8988T (cell line): ENCODE results near the gene NUAK2.

ENCODE experiments used
- DNase-seq: peaks from one replicate; pipeline ENCODE4 v3.0.0; 2011

NUAK2 gene

DNA sequence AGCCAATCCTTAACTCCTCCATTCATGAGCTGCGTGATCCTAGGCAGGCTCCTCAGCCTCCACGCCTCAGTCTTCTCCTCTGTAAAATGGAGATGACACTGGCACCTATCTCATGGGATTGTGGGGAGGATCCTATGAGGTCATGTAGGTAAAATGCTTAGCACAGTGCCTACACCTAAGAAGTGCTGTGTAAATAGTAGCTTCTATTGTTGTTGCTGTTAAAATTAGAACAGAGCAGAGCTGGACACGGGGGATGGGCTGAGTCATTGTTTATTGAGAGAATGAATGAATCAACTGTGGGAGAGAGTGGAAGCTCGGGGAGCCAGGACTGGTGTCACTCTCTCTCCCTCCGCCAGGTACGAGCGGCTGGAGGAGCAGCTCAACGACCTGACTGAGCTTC lies 50.8 kb downstream of the NUAK2 start:
- no peak for DNase-seq

DNA sequence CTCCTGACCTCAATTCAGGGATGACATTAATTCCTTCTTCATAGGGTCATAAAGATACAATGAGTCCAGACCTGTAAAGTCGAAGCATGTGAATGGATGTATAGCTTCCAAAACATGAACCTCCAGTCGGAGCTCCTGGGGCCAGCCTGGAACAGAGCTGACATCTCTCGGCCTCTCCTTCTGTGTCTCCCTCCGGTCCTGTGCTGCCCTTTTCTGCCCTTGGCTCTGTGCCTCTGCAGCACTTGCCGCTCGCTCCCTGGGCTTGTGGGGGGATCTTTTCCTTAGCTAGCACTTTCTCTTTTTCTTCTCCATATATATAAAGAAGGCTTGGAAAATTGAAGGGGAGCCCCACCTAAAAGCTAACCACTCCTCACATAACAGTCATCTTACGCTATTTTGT lies 51.3 kb downstream of the NUAK2 start:
- no peak for DNase-seq

DNA sequence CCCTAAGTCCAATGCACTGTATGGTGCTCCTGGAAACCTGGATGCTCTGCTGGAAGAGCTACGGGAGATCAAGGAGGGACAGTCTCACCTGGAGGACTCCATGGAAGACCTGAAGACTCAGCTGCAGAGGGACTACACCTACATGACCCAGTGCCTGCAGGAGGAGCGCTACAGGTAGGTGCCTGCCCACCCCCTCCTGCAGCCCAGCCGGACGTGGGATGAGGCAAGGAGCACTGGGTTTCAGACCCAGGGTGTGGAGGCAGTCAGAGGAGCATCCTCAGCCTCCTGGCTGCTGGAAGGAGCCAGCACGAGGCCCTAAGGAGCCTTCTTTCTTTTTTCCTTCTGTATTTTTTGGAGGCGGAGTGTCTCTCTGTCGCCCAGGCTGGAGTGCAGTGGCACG lies 51.8 kb downstream of the NUAK2 start:
- DNase-seq: no peak

DNA sequence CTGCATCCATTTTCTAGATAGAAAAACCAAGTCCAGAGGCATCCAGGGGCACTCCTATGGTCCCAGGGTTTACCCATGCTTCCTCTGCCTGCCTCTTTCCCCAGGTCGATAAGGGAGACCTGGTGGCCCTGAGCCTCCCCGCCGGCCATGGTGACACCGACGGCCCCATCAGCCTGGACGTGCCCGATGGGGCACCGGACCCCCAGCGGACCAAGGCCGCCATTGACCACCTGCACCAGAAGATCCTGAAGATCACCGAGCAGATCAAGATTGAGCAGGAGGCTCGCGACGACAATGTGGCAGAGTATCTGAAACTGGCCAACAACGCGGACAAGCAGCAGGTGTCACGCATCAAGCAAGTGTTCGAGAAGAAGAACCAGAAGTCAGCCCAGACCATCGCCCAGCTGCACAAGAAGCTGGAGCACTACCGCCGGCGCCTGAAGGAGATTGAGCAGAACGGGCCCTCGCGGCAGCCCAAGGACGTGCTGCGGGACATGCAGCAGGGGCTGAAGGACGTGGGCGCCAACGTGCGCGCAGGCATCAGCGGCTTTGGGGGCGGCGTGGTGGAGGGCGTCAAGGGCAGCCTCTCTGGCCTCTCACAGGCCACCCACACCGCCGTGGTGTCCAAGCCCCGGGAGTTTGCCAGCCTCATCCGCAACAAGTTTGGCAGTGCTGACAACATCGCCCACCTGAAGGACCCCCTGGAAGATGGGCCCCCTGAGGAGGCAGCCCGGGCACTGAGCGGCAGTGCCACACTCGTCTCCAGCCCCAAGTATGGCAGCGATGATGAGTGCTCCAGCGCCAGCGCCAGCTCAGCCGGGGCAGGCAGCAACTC lies 52.5 kb downstream of the NUAK2 start:
- no peak for DNase-seq

DNA sequence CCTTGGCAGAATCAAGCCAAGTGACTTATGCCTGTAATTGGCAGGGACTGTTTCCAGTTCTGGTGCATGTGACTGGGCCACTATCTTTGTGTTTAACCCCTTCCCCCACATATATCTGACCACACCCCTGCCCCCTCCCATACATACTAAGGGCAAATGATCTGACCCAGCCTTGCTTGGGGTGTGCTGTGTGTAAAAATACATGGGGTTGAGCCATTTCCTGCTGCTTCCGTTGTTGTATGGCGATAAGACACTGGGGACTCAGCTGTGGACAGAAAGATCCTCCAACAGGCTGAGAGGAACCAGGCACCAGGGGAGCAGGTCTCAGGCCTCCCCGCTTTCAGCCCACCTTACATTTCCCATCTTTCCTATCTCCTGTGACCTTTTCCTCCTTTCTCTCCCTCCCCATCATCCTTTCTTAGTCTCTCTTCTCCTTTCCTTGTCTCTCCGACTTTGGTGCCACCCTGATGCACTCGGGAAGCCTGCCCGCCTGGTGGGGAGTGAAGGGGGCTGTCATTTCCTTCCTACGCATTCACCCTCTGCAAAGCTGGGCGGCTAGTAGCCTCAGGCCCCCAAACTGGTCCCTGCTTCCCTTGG lies 54.1 kb downstream of the NUAK2 start:
- DNase-seq: no peak

DNA sequence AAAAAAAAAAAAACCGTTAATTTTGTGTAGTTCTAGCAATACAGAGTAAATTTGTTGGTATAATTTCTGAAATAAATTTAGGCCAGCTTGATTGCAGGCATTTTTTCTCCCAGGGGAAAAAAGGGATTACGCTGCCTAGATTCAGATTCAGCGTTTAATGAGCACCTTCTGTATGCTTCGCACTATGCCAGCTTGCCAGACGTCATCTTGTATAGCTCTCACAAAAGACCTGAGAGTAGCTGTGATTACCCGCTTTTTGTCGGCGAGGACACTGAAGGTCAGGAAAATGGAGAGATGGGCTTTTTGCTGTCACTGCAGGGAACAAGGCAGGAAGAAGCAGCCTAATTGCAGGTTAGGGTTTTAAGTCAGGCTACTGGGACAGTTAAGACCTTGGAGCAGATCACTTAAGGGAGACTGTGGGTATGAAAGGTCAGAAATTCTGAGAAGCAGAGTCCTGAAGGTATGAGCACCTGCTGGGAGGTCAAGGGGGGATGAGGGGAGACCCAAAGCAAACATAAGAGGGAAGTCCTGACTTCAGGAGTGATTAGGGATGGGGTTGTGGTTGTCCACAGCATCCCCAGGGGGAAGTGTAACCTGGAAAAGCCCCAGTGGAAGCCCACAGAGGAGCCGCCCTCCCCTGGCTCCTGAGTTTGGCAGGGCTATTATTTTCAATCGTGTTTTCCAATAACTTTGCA lies 54.8 kb downstream of the NUAK2 start:
- DNase-seq: no peak

DNA sequence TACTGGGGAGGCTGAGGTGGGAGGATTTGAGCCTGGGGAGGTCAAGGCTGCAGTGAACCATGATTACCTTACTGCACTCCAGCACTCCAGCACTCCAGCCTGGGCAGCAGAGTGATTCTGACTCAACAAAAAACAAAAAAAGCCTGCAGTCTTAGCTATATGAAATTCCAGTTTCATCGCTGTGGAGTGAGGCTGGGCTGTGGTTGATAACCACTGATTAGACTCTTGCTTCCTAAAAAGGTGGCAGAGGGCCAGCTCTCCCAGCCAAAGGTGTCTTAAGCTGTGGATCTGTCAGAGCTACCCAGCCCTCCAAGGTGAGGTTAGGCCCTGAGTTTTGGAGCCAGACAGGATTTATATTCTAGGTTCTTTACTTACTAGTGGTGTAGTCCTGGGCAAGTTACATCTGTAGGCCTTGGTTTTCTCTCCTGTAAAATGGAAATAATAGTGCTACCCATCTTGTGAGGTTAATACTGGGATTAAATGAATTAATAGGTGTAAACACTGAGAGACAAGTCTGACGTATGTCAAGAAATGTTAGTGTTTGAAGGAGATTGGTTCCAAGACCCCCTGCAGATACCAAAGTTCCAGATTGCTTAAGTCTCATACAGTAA lies 57.9 kb downstream of the NUAK2 start:
- DNase-seq: no peak

DNA sequence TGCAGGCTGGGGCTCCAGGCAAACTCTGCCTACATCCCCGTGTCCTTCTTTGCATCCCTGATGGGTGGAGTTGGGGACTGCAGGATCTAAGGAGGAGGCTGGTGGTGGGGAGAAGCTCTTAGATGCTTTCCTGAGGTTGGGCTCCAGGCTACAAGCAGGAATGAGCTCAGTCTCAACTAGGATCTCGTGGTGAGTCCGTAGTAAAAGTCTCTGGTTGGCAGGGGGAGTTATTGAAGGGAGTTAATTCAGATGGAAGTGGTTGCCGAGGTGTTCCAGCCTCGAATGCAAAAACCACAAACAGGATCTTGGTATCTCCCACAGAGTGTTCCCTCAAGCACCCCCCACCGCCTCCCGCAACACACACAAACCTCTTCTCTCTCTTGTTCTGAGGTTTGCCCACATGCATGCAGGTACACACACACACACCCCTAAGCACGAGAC lies 58.8 kb downstream of the NUAK2 start:
- DNase-seq: no peak

DNA sequence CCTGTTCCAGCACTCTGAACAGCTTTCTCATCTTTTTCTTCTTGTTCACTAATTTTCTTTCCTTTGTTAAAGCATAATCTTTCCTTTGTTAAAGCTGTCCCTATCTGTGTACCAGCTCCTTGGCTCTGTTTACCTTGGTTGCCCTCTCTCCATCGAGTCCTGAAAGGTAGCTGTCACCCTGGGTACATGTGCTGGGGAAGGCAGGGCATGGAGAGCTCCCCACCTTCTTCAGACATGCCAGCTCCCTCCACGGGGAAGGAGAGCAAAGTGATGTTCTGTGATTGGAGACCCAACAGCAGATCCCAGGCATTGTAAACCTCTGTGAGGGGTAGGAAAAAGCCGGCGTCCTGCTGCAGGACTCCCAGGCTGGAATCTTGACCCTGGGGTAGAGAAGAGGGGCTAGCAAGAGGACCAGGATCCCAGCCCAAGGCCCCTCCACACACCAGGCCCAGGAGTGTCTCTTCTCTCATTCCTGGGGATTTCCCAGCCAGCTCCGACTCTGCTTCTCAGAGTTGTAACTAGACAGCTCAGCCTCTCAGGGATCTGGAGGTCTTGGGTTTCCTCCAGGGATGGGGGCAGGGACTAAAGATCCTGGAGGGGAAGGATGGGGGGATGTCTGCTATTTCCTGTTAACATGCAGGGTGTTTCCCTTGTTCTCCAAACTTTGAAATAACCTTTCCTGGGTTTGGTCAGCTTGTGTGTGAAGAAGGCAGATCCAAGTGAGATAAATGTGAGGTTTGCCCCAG lies 59.4 kb downstream of the NUAK2 start:
- no peak for DNase-seq

DNA sequence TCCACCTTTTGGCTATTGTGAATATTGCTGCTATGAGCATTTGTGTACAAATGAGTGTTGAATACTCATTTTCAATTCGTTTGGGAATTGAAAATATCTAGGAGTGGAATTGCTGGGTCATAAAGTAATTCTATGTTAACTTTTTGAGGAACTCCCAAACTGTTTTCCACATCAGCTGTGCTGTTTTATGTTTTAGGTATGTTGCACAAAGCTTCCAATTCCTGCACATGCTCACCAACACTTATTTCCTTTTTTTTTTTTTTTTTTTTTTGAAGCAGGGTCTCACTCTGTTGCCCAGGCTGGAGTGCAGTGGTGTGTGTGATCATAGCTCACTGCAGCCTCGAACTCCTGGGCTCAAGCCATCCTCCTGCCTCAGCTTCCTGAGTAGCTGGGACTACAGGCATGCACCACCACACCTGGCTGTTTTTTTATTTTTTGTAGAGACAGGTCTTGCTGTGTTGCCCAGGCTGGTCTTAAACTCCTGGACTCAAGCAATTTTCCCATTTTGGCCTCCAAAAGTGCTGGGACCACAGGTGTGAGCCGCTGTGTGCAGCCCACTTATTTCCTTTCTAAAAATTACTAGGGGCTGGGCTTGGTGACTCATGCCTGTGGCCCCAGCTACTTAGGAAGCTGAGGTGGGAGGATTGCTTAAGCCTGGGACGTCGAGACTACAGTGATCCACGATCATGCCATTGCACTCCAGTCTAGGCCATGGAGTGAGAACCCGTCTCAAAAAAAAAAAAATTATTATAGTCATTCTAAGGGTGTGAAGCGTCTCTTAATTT lies 60.4 kb downstream of the NUAK2 start:
- no peak for DNase-seq

DNA sequence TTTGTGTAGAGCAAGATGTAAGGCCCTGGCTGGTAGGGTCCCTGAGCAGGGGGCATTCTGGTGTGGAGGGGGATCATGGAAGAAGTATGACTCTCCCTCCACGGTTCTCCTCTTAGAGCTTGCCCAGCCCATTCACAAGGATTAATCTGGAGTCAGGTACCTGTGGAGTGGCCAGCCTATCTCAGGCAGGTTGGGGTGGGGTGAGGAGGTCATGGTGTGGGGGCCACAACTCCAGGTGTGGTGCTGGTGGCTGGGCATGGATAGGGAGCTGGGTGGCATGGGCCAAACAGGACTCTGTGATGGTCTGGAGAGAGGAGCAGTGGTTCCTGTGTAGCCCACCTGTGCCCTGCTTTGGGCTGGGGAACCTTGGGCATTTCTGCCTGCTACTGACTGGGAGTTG lies 61.5 kb downstream of the NUAK2 start:
- DNase-seq: no peak

DNA sequence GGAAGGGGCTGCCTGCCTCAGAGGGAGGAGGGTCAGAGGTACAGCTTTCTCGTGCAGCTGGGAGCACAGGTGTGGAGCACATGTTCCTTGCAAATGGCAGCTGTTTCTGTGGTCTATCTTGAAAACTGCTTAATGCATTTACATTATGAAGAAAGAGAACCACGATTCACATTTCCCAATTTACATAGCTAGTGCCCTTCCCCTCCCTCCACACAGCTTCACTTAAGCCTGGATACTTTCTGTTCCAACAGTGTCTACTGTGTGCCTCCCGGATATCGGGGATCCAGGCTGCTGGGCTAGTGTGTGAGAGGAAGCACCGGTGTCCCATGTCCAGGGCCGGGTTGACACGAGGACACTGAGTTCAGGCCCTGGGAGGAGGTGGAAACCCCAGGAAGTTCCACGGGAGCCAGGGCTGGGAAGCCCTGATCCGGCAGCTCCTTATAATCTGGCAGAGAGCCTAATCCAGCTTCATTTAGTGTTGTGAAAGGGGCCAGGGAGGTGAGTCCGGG lies 62.2 kb downstream of the NUAK2 start:
- DNase-seq: no peak

DNA sequence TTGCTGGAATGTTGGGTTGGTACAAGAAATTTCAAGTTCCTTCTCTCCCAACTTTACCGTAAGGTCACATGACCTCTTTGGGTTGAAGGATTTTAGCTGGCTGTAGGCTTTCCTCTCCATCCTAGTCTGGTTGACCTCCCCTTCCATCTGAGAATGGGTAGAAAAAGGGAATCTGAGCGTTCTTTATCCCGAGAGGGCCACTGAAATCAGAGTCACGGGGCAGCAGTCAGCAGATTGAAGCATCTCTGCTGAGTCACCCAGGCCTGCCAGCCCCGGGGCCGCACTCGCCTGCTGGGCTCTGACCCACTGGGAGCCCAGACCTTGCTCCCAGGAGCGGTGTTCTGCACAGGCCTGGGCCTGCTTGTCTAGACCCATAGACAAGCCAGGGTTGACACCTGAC lies 62.8 kb downstream of the NUAK2 start:
- DNase-seq: no peak

DNA sequence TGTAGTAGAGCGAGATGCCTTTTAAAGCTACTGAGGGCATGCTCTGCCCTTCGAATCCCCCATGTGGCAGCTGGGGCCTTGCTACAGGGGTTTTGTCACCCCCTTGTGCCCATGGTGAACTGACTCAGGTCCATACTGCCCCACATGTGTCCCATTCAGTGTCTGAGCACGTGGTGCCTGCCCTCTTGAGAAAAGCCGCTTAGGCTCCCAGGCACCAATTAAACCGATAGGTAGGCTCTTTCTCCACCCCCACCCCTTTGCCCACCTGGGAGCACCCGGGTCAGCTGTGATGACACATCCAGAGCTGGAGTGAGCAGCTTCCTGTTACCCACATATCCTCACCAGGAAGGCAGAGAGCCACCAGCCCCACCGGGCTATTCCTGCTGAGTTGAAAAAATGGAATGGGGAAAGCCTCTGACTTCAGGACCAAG lies 63.3 kb downstream of the NUAK2 start:
- no peak for DNase-seq

DNA sequence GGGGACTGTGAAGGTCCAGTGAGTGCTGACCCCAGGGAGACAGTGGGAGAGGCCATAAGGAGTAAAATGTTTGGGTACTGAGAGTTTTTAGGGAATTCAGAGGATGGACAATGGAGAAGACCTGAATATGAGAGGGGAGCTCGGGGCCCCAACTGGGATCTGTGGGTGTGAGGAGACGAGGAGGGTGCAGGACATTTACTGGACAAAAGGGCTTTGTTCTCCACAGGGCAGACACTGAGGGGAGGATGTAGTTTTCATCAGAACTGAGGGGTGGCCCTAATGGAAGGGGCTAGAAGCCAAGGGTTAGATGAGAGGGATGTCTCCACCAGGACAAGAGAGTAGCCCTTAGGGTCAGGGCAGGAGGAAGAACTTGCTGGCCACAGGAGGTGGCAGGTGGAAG lies 63.8 kb downstream of the NUAK2 start:
- no peak for DNase-seq

DNA sequence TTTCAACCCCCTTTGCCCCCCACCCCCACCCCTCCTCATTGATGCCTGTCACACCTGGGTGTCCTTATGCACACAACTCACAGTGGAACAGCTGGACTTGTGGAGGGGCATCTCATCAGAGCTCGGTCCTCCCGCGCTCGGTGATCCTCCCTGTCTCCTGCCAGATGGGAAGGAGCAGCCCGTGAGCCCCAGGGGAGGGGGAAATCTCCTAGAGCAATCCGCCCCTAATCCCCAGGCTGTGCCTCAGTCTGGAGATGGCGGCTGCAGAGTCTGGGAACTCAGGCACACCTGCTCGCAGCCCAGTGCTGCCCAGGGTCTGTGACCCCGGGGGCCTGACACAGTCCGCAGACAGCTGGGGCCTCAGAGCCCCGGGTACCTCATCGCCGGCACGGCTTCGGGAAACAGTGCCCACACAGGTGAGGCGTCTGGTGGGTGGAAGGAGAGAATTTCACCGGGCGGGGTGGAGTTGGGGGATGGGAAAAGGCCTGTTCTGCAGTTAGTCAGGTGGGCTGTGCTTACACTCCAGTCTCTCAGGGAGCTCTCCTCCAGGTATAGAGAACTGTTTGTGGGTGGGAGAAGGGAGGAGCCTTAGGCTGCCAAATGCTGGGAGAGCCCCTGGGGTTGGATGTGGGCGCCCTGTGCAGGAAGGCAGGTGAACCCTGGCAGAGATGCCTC lies 64.5 kb downstream of the NUAK2 start:
- no peak for DNase-seq

DNA sequence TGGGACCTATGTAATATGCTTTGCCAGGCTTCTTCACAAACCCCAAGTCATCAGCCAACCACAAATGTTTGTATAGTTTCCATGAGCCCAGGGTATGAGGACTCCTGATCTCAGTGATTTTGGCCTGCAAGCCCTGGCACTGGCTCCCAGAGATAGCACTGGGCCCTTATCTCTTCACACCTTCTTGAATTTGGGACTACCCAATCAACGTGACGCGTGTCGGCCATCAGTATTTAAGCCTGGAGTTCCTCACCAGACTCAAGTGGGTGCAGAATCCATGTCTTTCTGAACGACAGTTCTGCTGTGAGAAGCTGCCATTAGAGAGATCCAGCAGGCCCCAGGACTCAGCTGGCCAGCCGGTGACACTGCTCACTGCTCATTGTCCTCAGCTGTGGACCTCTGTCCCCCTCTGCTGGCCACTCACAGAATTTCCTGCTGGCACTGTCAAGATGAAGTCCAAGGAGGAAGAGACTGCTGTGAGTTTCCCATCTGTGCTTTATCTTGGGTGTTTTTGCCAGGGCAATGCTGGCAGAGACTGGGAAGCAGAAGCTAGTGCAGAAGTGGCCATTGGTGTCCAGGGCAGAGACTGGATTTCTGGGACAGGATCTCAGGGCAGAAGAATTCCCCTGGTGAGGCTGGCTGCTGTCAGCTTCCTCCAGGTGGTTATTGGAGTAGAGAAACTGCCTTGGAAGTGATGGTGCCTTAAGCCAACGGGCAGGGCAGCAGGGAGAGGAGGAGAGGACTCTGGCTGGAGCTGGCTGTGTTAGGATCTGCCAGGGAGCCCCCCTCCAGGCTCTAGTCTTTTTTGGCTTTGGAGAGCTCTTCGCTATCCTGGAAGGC lies 65.4 kb downstream of the NUAK2 start:
- DNase-seq: peak; percentile 75
